HG03103 (cell line): ENCODE data around the gene ZFAND2A.
"Not testable (repeated sequence)": the region's sequence is repeated elsewhere in the genome, so short reads cannot be mapped to it uniquely, and the experiment has no call there.

Experiments
- ATAC-seq: cut with Tn5 transposase; IDR thresholded peaks from one replicate; pipeline ENCODE4 v1.9.1; 2021; ENCODE audit warnings: low read depth; ENCODE audit not compliant: unreplicated experiment

ZFAND2A gene

GRCh38 chr7:1154172-1154739, 5.7 kb downstream of the ZFAND2A start:
- ATAC-seq, result no peak

GRCh38 chr7:1152492-1152891, 7.5 kb downstream of the ZFAND2A start:
- no peak for ATAC-seq

DNA sequence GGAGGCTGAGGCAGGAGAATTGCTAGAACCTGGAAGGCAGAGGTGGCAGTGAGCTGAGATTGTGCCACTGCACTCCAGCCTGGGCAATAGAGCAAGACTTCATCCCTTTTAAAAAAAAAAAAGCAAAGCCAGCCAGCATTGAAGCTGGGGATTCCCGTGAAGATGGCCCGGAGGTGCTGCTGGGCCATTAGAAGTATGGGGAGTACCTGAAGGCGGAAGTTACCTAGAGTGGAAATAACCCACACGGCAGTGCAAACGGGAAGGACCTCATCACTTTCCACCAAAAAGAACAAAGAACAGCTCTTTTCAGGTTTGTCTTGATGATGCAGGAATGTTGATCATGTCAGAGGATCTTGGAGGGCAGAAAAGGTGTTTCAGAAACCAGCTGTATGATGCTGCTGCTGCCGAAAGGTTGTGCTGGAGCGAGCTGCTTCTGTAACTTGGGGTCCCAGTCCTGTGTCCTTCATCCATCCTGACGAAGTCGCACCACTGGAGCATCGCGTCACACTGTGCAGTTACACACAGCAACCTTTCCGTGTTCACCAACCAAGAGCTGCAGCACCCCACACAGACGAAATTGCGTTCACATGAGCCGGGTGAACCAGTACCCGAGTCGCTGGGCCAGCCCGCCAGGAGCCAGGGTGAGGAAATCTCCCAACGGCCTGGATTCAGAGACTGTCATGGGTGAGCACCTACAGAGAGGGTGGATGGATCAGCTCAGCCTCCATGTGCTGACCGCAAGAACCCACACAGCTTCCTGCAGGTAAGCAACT, 8.2 kb downstream of the ZFAND2A start:
- no peak for ATAC-seq

GRCh38 chr7:1151156-1151555, 8.8 kb downstream of the ZFAND2A start:
- ATAC-seq, result no peak

DNA sequence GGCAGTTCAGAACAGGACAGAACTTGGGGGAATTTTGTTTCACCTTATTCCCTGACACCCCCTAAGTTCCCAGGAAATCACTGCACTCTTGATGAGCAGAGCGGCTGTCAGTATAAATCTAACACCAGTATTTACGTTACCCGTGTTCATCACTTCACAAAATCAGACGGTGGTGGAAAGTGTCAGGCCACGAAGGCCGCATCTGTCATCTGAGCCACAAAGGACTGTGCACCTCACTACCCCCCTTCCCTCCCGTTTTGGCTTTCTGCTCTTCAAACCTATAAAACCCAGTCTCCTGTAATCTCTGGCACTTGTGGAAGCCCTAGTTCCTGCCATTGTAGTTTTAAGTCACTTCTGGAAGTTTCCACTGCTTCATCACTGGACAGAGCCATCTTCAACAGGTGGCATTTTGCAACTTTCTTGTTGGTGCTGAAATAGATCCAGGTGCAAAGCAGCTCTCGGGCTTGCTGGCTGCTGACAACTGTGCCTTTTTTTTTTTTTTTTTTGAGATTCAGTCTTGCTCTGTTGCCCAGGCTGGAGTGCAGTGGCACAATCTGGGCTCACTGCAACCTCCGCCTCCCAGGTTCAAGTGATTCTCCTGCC, 9.5 kb downstream of the ZFAND2A start:
- ATAC-seq, result no peak

GRCh38 chr7:1149351-1149794, 10.6 kb downstream of the ZFAND2A start:
- ATAC-seq, result no peak

DNA sequence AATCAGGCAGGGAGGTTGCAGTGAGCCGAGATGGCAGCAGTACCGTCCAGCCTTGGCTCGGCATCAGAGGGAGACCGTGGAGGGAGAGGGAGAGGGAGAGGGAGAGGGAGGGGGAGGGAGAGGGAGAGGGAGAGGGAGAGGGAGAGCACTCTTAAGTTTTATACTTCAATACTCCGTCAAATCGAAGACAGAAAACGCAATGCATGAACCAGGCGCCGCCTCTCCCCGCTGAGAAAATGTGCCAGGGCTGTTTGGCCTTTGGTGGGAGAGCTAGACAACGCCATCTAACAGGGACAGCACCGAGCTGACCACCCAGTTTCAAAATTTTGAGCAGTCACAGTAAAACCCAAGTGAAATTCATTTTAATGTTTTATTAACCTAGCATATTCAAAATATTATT, 12.1 kb downstream of the ZFAND2A start:
- ATAC-seq, result not testable (repeated sequence)

- ATAC-seq, result no peak
Measured at GRCh38 chr7:1144269-1144771, 15.7 kb downstream of the ZFAND2A start.

GRCh38 chr7:1143031-1143430, 17.0 kb downstream of the ZFAND2A start:
- not testable (repeated sequence) for ATAC-seq

GRCh38 chr7:1142051-1142635, 17.9 kb downstream of the ZFAND2A start:
- ATAC-seq, result no peak

DNA sequence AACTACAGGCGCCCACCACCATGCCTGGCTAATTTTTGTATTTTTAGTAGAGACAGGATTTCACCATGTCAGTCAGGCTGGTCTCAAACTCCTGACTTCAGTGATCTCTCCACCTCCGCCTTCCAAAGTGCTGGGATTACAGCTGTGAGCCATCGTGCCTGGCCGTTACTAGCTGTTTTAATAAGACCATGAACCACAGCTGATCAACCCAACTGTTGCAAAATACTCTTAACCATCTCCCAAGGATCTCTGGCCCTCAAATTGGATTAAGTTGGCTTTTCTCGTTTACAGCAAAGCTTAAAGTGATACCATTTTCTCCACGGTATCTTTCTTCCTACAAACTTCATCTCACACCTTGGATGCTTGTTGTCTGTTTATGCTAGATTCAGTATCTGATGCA, 18.3 kb downstream of the ZFAND2A start:
- no peak for ATAC-seq

DNA sequence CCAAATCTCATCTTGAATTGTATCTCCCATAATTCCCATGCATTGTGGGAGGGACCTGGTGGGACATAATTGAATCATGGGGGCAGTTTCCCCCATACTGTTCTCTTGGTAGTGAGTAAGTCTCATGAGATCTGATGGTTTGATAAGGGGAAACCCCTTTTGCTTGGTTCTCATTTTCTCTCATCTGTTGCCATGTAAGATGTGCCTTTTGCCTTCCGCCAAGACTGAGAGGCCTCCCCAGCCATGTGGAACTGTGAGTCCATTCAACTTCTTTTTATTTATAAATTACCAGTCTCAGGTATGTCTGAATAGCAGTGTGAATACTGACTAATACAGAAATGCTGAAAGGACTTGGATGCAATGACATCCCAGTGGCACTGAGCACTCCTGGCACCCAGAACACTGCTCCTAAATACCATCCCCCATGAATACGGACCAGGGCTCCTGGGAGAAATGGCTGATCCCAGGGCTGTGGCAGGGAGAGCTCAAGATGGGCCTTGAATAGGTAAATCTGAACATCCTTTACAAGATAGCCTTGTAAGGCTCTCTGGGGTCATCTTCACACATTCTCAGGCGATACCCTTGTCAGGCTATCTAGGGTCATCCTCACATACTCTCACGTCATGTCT, 19.4 kb downstream of the ZFAND2A start:
- ATAC-seq, result no peak

DNA sequence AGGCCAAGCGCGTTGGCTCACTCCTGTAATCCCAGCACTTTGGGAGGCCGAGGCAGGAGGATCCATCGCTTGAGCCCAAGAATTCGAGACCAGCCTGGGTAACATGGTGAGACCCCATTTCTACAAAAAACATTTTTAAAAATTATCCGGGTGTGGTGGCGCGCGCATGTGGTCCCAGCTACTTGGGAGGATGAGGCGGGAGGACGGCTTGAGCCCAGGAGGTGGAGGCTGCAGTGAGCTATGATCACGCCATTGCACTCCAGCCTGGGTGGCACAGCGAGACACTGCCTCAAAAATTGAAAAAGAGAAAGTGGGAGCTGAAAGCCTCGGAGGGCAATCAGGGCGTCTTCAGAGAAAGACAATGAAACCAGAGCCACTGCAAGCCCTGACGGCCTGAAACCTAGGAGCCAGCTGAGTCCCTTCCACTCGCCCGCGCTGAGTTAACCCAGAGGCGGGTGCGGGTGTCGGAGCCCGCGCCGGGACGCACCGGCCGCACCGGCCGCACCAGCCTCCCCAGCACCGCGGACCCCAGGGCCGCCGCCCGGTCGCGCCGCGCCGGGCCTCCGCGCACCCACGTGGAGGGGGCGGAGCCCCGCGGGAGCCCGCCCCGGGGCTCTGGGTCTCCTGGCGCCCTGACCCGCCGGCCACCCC, 22.4 kb downstream of the ZFAND2A start:
- peak; percentile 48 for ATAC-seq

- no peak for ATAC-seq
Measured at GRCh38 chr7:1136841-1137516, 23.0 kb downstream of the ZFAND2A start.

DNA sequence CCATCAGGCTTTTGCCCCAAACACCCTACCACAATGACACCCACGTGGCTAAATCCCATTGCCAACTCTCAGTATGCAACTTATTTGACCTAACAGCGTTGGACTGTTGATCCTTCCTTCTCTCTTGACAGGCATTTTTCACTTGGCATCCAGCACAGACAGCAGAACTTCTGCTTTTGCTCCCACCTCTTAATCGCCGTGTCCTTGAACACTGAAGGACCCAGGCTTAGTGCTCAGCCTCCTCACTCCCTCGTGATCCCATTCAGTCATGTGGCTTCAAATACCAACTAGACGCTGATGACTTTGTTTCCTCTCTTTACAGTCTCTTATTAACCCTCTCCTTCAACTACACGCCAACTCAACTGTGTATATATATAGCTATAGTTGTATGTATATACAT, 25.0 kb downstream of the ZFAND2A start:
- ATAC-seq, result no peak

- no peak for ATAC-seq
Measured at GRCh38 chr7:1131471-1132265, 28.3 kb downstream of the ZFAND2A start.

GRCh38 chr7:1130021-1130990, 29.7 kb downstream of the ZFAND2A start:
- no peak for ATAC-seq

GRCh38 chr7:1129431-1129830, 30.6 kb downstream of the ZFAND2A start:
- no peak for ATAC-seq
